H1 (cell line): ENCODE data around the gene GRIA4. TPM values are rescaled to one million over a fixed set of nuclear protein-coding genes. Genes with fewer than 3 reads are reported as not detected.

Experiments
- CTCF ChIA-PET: fragments of 300-600 bp; sonication (Branson Sonifier 250); formaldehyde crosslinking; loops from one replicate; lab custom pipeline; 2021; ENCODE audit not compliant: partially characterized antibody; lab: Charles Lee
- POLR2A ChIA-PET: fragments of 300-600 bp; sonication (Branson Sonifier 250); formaldehyde crosslinking; loops from one replicate; lab custom pipeline; 2021; ENCODE audit warnings: inconsistent platforms; ENCODE audit not compliant: partially characterized antibody; lab: Charles Lee
- DNase-seq, 2 experiments: peaks; one replicate each; pipeline versions ENCODE4 v3.0.0 to v3.0.0-alpha.2; 2010 to 2022; ENCODE audit warnings: low spot score in 2 of 2, low read depth in 1 of 2, mixed read lengths in 1 of 2
- FAIRE-seq: peaks from 2 replicates; lab custom pipeline; 2011; peaks lifted over from hg19 to GRCh38; lab: Jason Lieb, UNC
- H2AFZ ChIP-seq: 2 replicates; pipeline ENCODE4 v1.8.1; 2012; ENCODE audit warnings: low read length, inconsistent platforms
- H2AK5ac ChIP-seq: 2 replicates; pipeline ENCODE4 v1.6.1; 2013; ENCODE audit warnings: low read depth, low read length
- H2BK120ac ChIP-seq: replicated peaks from 2 replicates; pipeline ENCODE3; 2013; ENCODE audit warnings: low read depth, low read length, inconsistent platforms
- H2BK12ac ChIP-seq: 2 replicates; pipeline ENCODE4 v1.6.1; 2013; ENCODE audit warnings: low read depth, low read length
- H2BK15ac ChIP-seq: 2 replicates; pipeline ENCODE4 v1.6.1; 2013; ENCODE audit warnings: low read length
- H2BK20ac ChIP-seq: 2 replicates; pipeline ENCODE4 v1.6.1; 2013; ENCODE audit warnings: low read length
- H2BK5ac ChIP-seq: 2 replicates; pipeline ENCODE4 v1.6.1; 2013; ENCODE audit warnings: low read depth, low read length
- H3K14ac ChIP-seq: 2 replicates; pipeline ENCODE4 v1.6.1; 2013; ENCODE audit warnings: inconsistent platforms; ENCODE audit not compliant: insufficient read length
- H3K18ac ChIP-seq: 2 replicates; pipeline ENCODE4 v1.6.1; 2013; ENCODE audit warnings: low read length; ENCODE audit errors: extremely low read depth
- H3K23ac ChIP-seq: 2 replicates; pipeline ENCODE4 v1.6.1; 2013; ENCODE audit warnings: inconsistent platforms; ENCODE audit not compliant: insufficient read length
- H3K23me2 ChIP-seq: 2 replicates; pipeline ENCODE4 v1.6.1; 2013; ENCODE audit warnings: low read depth, low read length
- H3K27ac ChIP-seq: 2 replicates; pipeline ENCODE4 v1.6.1; 2011; ENCODE audit warnings: low read depth, low read length, inconsistent platforms
- H3K27me3 ChIP-seq, 4 experiments: replicated peaks in 1 of 4; 1 replicate in 1 of 4; 2 replicates in 3 of 4; pipeline versions ENCODE4 v1.6.1 to v1.8.1; 2011 to 2013; ENCODE audit warnings: low read length in 3 of 4, mild to moderate bottlenecking in 3 of 4, inconsistent platforms in 2 of 4, mixed read lengths in 2 of 4, moderate library complexity in 1 of 4; ENCODE audit not compliant: control insufficient read depth in 3 of 4, insufficient read depth in 3 of 4; ENCODE audit errors: extremely low read depth in 1 of 4
- H3K36me3 ChIP-seq, 4 experiments: 2 replicates each; pipeline versions ENCODE4 v1.6.1 to v1.8.1; 2011 to 2013; ENCODE audit warnings: mild to moderate bottlenecking in 4 of 4, low read length in 3 of 4, moderate library complexity in 2 of 4, control low read depth in 1 of 4, inconsistent platforms in 1 of 4; ENCODE audit not compliant: insufficient read depth in 4 of 4, control insufficient read depth in 2 of 4
- H3K4ac ChIP-seq: replicated peaks from 2 replicates; pipeline ENCODE3; 2013; ENCODE audit warnings: low read length, low read depth, mixed read lengths, inconsistent platforms; ENCODE audit not compliant: insufficient read length
- H3K4me1 ChIP-seq, 4 experiments: replicated peaks in 1 of 4; 1 replicate in 1 of 4; 2 replicates in 3 of 4; pipeline versions ENCODE4 v1.6.1 to v1.8.1; 2011 to 2013; ENCODE audit warnings: low read length in 3 of 4, inconsistent platforms in 2 of 4, mixed read lengths in 1 of 4; ENCODE audit not compliant: insufficient read depth in 4 of 4, control insufficient read depth in 3 of 4
- H3K4me2 ChIP-seq, 2 experiments: 2 replicates each; pipeline versions ENCODE4 v1.6.1 to v1.8.1; 2011 to 2013; ENCODE audit warnings: low read depth in 2 of 2, low read length in 2 of 2, control low read depth in 1 of 2, inconsistent platforms in 1 of 2, mild to moderate bottlenecking in 1 of 2; ENCODE audit not compliant: insufficient read depth in 1 of 2
- H3K4me3 ChIP-seq, 4 experiments: fragments of 200-600, 300-600 bp in 1 of 4; sonication (generic), shearing (Covaris generic), sonication (Bioruptor Twin) in 1 of 4; 2 replicates each; pipeline versions ENCODE4 v1.5.1 to v1.8.1; 2011 to 2016; ENCODE audit warnings: low read length in 4 of 4, low read depth in 3 of 4, control low read depth in 2 of 4, inconsistent platforms in 2 of 4, mild to moderate bottlenecking in 2 of 4, mixed read lengths in 1 of 4, moderate library complexity in 1 of 4; ENCODE audit not compliant: insufficient read depth in 2 of 4; ENCODE audit errors: extremely low read depth in 1 of 4
- H3K56ac ChIP-seq: replicated peaks from 2 replicates; pipeline ENCODE3; 2013; ENCODE audit warnings: low read depth, mild to moderate bottlenecking, mixed read lengths, low read length, inconsistent platforms; ENCODE audit not compliant: insufficient read length
- H3K79me1 ChIP-seq: 2 replicates; pipeline ENCODE4 v1.6.1; 2013; ENCODE audit warnings: low read depth, low read length, control low read depth
- H3K79me2 ChIP-seq, 2 experiments: 2 replicates each; pipeline versions ENCODE4 v1.6.1 to v1.8.1; 2012 to 2013; ENCODE audit warnings: low read length in 2 of 2, mild to moderate bottlenecking in 2 of 2, inconsistent platforms in 1 of 2; ENCODE audit not compliant: insufficient read depth in 2 of 2, control insufficient read depth in 1 of 2
- H3K9ac ChIP-seq, 4 experiments: replicated peaks in 1 of 4; 1 replicate in 1 of 4; 2 replicates in 3 of 4; pipeline versions ENCODE4 v1.6.1 to v1.8.1; 2011 to 2013; ENCODE audit warnings: low read depth in 3 of 4, low read length in 3 of 4, control low read depth in 2 of 4, mild to moderate bottlenecking in 2 of 4, moderate library complexity in 2 of 4, inconsistent platforms in 1 of 4; ENCODE audit errors: extremely low read depth in 1 of 4
- H3K9me3 ChIP-seq, 2 experiments: 2 replicates each; pipeline versions ENCODE4 v1.6.1 to v1.8.1; 2012 to 2013; ENCODE audit warnings: mild to moderate bottlenecking in 2 of 2, moderate library complexity in 2 of 2, control low read depth in 1 of 2, inconsistent platforms in 1 of 2, low read depth in 1 of 2, low read length in 1 of 2, mixed read lengths in 1 of 2; ENCODE audit not compliant: insufficient read depth in 2 of 2
- H4K20me1 ChIP-seq, 2 experiments: replicated peaks in 1 of 2; 2 replicates each; pipeline versions ENCODE3 to v1.8.1; 2011 to 2013; ENCODE audit warnings: inconsistent platforms in 2 of 2, low read length in 2 of 2, mild to moderate bottlenecking in 1 of 2; ENCODE audit not compliant: insufficient read depth in 2 of 2, control insufficient read depth in 1 of 2
- H4K5ac ChIP-seq: 2 replicates; pipeline ENCODE4 v1.6.1; 2013; ENCODE audit warnings: low read length, low read depth, mixed read lengths, inconsistent platforms; ENCODE audit not compliant: insufficient read length
- H4K8ac ChIP-seq: 2 replicates; pipeline ENCODE4 v1.8.0; 2013; ENCODE audit warnings: mild to moderate bottlenecking, moderate library complexity, low read length, inconsistent platforms; ENCODE audit not compliant: insufficient read depth; ENCODE audit errors: extremely low read depth
- H4K91ac ChIP-seq: replicated peaks from 2 replicates; pipeline ENCODE3; 2013; ENCODE audit warnings: low read length, mixed read lengths, inconsistent platforms; ENCODE audit not compliant: insufficient read length
- POU5F1 ChIP-seq: IDR thresholded peaks from 2 replicates; pipeline ENCODE4 v1.6.1; 2011; ENCODE audit warnings: low read depth, mild to moderate bottlenecking, low read length, moderate library complexity
- RNF2 ChIP-seq: fragments of 200-900, 300-1000 bp; sonication (generic); IDR thresholded peaks from 2 replicates; pipeline ENCODE4 v1.7.1; 2016; ENCODE audit warnings: borderline replicate concordance, low read depth, mild to moderate bottlenecking, antibody characterized with exemption, low read length; ENCODE audit not compliant: poor library complexity, severe bottlenecking; ENCODE audit errors: missing control alignments
- RXRA ChIP-seq: IDR thresholded peaks from 2 replicates; pipeline ENCODE4 v1.6.1; 2011; ENCODE audit warnings: low read depth, mild to moderate bottlenecking, low read length, moderate library complexity; ENCODE audit not compliant: insufficient read depth
- SIN3A ChIP-seq, 2 experiments: IDR thresholded peaks in 1 of 2; conservative IDR thresholded peaks in 1 of 2; 2 replicates each; pipeline ENCODE4 v1.6.1; 2011 to 2012; ENCODE audit warnings: low read length in 2 of 2, improper control_type of control experiment in 1 of 2, low read depth in 1 of 2, mild to moderate bottlenecking in 1 of 2
- SP4 ChIP-seq: IDR thresholded peaks from 2 replicates; pipeline ENCODE4 v1.6.1; 2012; ENCODE audit warnings: low read length, inconsistent platforms
- TAF1 ChIP-seq: IDR thresholded peaks from 2 replicates; pipeline ENCODE4 v1.6.1; 2011; ENCODE audit warnings: mild to moderate bottlenecking, low read depth, low read length
- whole genome bisulfite sequencing, 2 experiments: shearing (Covaris generic) in 1 of 2; methylation state at CpG; one replicate each; pipeline versions ENCODE4 v1.1.6 to v1.1.7; 2013 to 2015; ENCODE audit warnings: low lambda C conversion rate in 2 of 2, mixed read lengths in 2 of 2, inconsistent platforms in 1 of 2, low coverage in 1 of 2, missing lambda C conversion rate in 1 of 2; ENCODE audit not compliant: insufficient replicate concordance in 2 of 2, insufficient coverage in 1 of 2, insufficient read length in 1 of 2; ENCODE audit errors: extremely low coverage in 1 of 2, missing lambda C conversion rate in 1 of 2; 5-methylcytosine and 5-hydroxymethylcytosine counted together
- polyA plus RNA-seq, 7 experiments: library from polyadenylated mRNA; depleted of rRNA in 3 of 7; stranded (reverse) in 5 of 7; unstranded in 2 of 7; fragments of >200 nt in 5 of 7; fragments of 200-250 nt in 2 of 7; gene quantifications; 1 replicate in 5 of 7; 2 replicates in 1 of 7; 4 replicates in 1 of 7; pipeline versions ENCODE4 v1.2.1 to v1.2.3, GENCODE V29; 2011 to 2013; ENCODE audit warnings: missing spikeins in 2 of 7, mixed read lengths in 2 of 7
- total RNA-seq: library from RNA; stranded (reverse); fragmentation: NEBNext Ultra II Directional; extraction: Animal tissue kit (Norgen Biotek cat#: 25700); gene quantifications from 2 replicates; pipeline ENCODE4 v1.2.1, GENCODE V29; 2021
- TF ChIP-seq, protein P1 (sequence below): IDR thresholded peaks from 2 replicates; pipeline ENCODE4 v1.6.1; 2011; ENCODE audit warnings: low read length, improper control_type of control experiment

The GRIA4 gene
- total and polyA plus RNA-seq, 2 of the 8 experiments (the other 6 are each of a cell fraction or from before 2014, with no cell fraction given): 12.5 to 21.8 TPM

DNA sequence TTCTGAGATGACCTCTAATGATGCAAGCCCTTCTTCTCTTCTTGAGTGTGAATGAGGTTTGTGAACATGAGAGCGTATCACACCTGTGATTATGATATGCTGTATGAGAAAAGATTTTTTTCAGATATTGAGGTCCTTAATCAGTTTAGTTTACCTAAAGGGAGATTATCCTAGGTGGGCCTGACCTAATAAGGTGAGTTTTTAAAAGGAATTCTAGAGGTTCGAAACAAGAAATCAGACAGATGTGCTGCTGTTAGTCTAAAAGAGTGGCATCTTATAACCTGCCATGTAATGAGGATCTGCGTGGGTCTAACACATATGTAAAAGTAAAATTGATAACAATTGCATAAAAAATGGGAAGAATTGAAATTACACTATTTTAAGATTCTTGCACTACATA lies 378.3 kb downstream of the GRIA4 start:
- no peak overlapping the region for H2AFZ ChIP-seq
- H3K27ac ChIP-seq: no peak overlapping the region
- H3K14ac ChIP-seq: no peak overlapping the region
- FAIRE-seq: no peak
- CTCF ChIA-PET: no interaction called here
- H3K36me3 ChIP-seq: no peaks in the 10 kb centered on the region
- no peak overlapping the region for H3K4me2 ChIP-seq
- H4K91ac ChIP-seq: no peak overlapping the region
- H3K23me2 ChIP-seq: no peaks in the 10 kb centered on the region; the same call in 1 of the 2 replicates
- no peak overlapping the region for H4K5ac ChIP-seq
- no peak overlapping the region for H3K4ac ChIP-seq
- H2BK120ac ChIP-seq: no peak overlapping the region
- H2BK15ac ChIP-seq: no peak overlapping the region
- no peak overlapping the region for H2BK20ac ChIP-seq
- H3K27me3 ChIP-seq: no peaks in the 10 kb centered on the region
- H3K79me2 ChIP-seq: no peaks in the 10 kb centered on the region
- POLR2A ChIA-PET: no interaction called here
- no peaks in the 10 kb centered on the region for H3K79me1 ChIP-seq
- no peak overlapping the region for H3K56ac ChIP-seq
- no peak overlapping the region for H2AK5ac ChIP-seq
- no peak overlapping the region for H3K18ac ChIP-seq
- no peaks in the 10 kb centered on the region; a peak in 1 of 7 replicates for H3K4me1 ChIP-seq
- no peak overlapping the region for H2BK5ac ChIP-seq
- H2BK12ac ChIP-seq: no peak overlapping the region
- WGBS, 2 experiments: 96% methylated on average over 3 of the region's 3 CpGs; no CpG with 5 or more reads in 1 of the 2 experiments
- no peaks in the 10 kb centered on the region for H4K20me1 ChIP-seq
- H4K8ac ChIP-seq: no peak overlapping the region
- no peaks in the 10 kb centered on the region for H3K9me3 ChIP-seq
- DNase-seq: no peak
- no peak overlapping the region for H3K4me3 ChIP-seq
- H3K9ac ChIP-seq: no peak overlapping the region
- no peak overlapping the region for H3K23ac ChIP-seq
- TF ChIP-seq, protein P1, sequence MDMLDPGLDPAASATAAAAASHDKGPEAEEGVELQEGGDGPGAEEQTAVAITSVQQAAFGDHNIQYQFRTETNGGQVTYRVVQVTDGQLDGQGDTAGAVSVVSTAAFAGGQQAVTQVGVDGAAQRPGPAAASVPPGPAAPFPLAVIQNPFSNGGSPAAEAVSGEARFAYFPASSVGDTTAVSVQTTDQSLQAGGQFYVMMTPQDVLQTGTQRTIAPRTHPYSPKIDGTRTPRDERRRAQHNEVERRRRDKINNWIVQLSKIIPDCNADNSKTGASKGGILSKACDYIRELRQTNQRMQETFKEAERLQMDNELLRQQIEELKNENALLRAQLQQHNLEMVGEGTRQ: no peak
- TF ChIP-seq RNF2 (no peak), SIN3A (conservative IDR thresholded peaks at IDR 0.05 in 1 of 2, IDR thresholded peaks at IDR 0.05 in 1 of 2; ENCODE audit: low read depth in 1 of 2, low read length in 2 of 2) (no peak), TAF1 (no peak), POU5F1 (no peak), SP4 (no peak), RXRA (no peak)
